ENCODE data around the gene KCNMB3. TPM values are rescaled to one million over a fixed set of nuclear protein-coding genes. Genes with fewer than 3 reads are reported as not detected.

The KCNMB3 gene
- total and polyA plus RNA-seq, 2 of the 8 experiments (the other 6 are each of a cell fraction or from before 2014, with no cell fraction given), result 1.7 to 2.0 TPM

DNA sequence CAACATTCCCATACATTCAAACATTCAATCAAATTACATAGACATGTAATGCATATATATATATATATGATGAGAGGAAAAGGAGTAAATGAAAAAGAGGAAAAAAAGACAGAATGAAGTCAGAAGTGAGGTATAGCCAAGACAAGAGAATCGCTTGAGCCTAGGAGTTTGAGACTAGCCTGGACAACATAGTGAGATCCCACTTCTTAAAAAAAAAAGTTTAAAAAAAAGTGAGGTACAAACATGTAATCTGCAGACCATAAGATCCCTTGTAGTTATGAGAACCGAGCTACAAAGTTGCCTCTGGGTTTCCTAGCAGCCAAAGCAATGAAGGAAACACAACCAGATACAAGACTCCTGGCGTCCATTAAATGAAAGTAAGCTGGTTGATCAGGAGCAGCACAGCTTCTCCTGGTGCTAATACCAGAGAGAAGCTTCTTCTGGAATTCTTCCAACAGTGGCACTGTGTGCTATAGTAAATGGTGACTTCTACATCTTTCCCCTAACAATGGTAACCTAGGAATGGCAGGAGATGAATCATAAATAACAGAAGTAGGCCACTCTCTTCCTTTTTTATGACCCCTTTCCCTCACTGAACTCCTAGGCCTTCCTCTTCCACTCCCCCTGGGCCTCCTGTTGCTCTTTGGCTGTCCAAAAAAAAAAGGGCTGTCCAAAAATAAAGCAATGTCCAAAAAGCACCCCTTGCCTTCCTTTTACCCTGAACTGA, 3.5 kb downstream of the KCNMB3 start:
- Histone ChIP-seq H3K23ac (ENCODE audit: insufficient read length) (no peak overlapping the region), H4K91ac (replicated peaks; ENCODE audit: insufficient read length, low read length) (no peak overlapping the region), H4K8ac (ENCODE audit: extremely low read depth, insufficient read depth, low read length) (no peak overlapping the region), H3K9me3 (ENCODE audit: insufficient read depth in 2 of 2, low read depth in 1 of 2, low read length in 1 of 2) (no peaks in the 10 kb centered on the region), H3K27me3 (replicated peaks in 1 of 4; ENCODE audit: control insufficient read depth in 3 of 4, extremely low read depth in 1 of 4, insufficient read depth in 3 of 4, low read length in 3 of 4) (no peaks in the 10 kb centered on the region), H3K79me2 (ENCODE audit: control insufficient read depth in 1 of 2, insufficient read depth in 2 of 2, low read length in 2 of 2) (no peaks in the 10 kb centered on the region), H2AFZ (ENCODE audit: low read length) (no peak overlapping the region), H2BK120ac (replicated peaks; ENCODE audit: low read depth, low read length) (no peak overlapping the region), H3K4me3 (ENCODE audit: extremely low read depth in 1 of 4, insufficient read depth in 2 of 4, low read depth in 3 of 4, low read length in 4 of 4) (no peak overlapping the region), H3K14ac (ENCODE audit: insufficient read length) (no peak overlapping the region), H3K79me1 (ENCODE audit: low read depth, low read length) (no peaks in the 10 kb centered on the region), H3K4me1 (replicated peaks in 1 of 4; ENCODE audit: control insufficient read depth in 3 of 4, insufficient read depth in 4 of 4, low read length in 3 of 4) (peaks cover 0 to 2% (median 0%) of the 10 kb centered on the region in 4 experiments; a peak in 1 of 7 replicates), H2BK15ac (ENCODE audit: low read length) (no peak overlapping the region), H2BK12ac (ENCODE audit: low read depth, low read length) (no peak overlapping the region), H2BK5ac (ENCODE audit: low read depth, low read length) (no peak overlapping the region), H3K36me3 (ENCODE audit: control insufficient read depth in 2 of 4, insufficient read depth in 4 of 4, low read length in 3 of 4) (peaks cover 0 to 3% (median under 1%) of the 10 kb centered on the region in 4 experiments; a peak in 2 of 8 replicates), H3K56ac (replicated peaks; ENCODE audit: insufficient read length, low read depth, low read length) (no peak overlapping the region), H3K4me2 (ENCODE audit: insufficient read depth in 1 of 2, low read depth in 2 of 2, low read length in 2 of 2) (no peak overlapping the region), H3K27ac (ENCODE audit: low read depth, low read length) (no peak overlapping the region), H4K20me1 (replicated peaks in 1 of 2; ENCODE audit: control insufficient read depth in 1 of 2, insufficient read depth in 2 of 2, low read length in 2 of 2) (no peaks in the 10 kb centered on the region), H2BK20ac (ENCODE audit: low read length) (no peak overlapping the region), H3K23me2 (ENCODE audit: low read depth, low read length) (no peaks in the 10 kb centered on the region), H3K9ac (replicated peaks in 1 of 4; ENCODE audit: extremely low read depth in 1 of 4, low read depth in 3 of 4, low read length in 3 of 4) (no peak overlapping the region), H2AK5ac (ENCODE audit: low read depth, low read length) (no peak overlapping the region), H3K18ac (ENCODE audit: extremely low read depth, low read length) (no peak overlapping the region), H4K5ac (ENCODE audit: insufficient read length, low read depth, low read length) (no peak overlapping the region), H3K4ac (replicated peaks; ENCODE audit: insufficient read length, low read depth, low read length) (no peak overlapping the region)
- WGBS, 2 experiments (ENCODE audit: extremely low coverage in 1 of 2, insufficient coverage in 1 of 2, insufficient read length in 1 of 2, insufficient replicate concordance in 2 of 2, low coverage in 1 of 2, low lambda C conversion rate in 2 of 2, missing lambda C conversion rate in 1 of 2), result 87% methylated on average over 3 of the region's 3 CpGs; no CpG with 5 or more reads in 1 of the 2 experiments
- no peak for DNase-seq (ENCODE audit: low read depth in 1 of 2, low spot score in 2 of 2)
- ChIA-PET POLR2A (ENCODE audit: partially characterized antibody) (interaction anchor here (1.0 kb wide), 1 partner anchor 17 kb away, joined by 3 read pairs; no protein-coding TSS in a partner anchor), CTCF (ENCODE audit: partially characterized antibody) (interaction anchor here (0.7 to 0.9 kb wide), 2 partner anchors 14 to 73 kb away, joined by 3 read pairs; no protein-coding TSS in a partner anchor)
- no peak for FAIRE-seq
- no peak for TF ChIP-seq FOSL1 (IDR thresholded peaks at IDR 0.05; ENCODE audit: insufficient read depth, low read depth, low read length)
- TF ChIP-seq SRF (IDR thresholded peaks at IDR 0.05; ENCODE audit: low read depth, low read length), result no peak
- no peak for TF ChIP-seq SIN3A (conservative IDR thresholded peaks at IDR 0.05 in 1 of 2, IDR thresholded peaks at IDR 0.05 in 1 of 2; ENCODE audit: low read depth in 1 of 2, low read length in 2 of 2)
- TF ChIP-seq, protein P1, sequence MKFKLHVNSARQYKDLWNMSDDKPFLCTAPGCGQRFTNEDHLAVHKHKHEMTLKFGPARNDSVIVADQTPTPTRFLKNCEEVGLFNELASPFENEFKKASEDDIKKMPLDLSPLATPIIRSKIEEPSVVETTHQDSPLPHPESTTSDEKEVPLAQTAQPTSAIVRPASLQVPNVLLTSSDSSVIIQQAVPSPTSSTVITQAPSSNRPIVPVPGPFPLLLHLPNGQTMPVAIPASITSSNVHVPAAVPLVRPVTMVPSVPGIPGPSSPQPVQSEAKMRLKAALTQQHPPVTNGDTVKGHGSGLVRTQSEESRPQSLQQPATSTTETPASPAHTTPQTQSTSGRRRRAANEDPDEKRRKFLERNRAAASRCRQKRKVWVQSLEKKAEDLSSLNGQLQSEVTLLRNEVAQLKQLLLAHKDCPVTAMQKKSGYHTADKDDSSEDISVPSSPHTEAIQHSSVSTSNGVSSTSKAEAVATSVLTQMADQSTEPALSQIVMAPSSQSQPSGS (IDR thresholded peaks at IDR 0.05; ENCODE audit: low read length), result no peak
- no peak for TF ChIP-seq RAD21 (IDR thresholded peaks at IDR 0.05 in 1 of 2, conservative IDR thresholded peaks at IDR 0.05 in 1 of 2; ENCODE audit: low read depth in 2 of 2, low read length in 2 of 2)
- no peak for TF ChIP-seq JUND (IDR thresholded peaks at IDR 0.05; ENCODE audit: low read length)
